Type B pancreatic cell (in vitro differentiated cells): ENCODE data around the gene KIAA1958. TPM values are rescaled to one million over a fixed set of nuclear protein-coding genes. Genes with fewer than 3 reads are reported as not detected.

ENCODE experiments used
- DNase-seq: peaks from one replicate; pipeline ENCODE4 v3.0.0; 2021; ENCODE audit warnings: mixed read lengths; ENCODE audit not compliant: unreplicated experiment; ENCODE audit errors: extremely low spot score
- H3K27ac Mint-ChIP-seq: 2 replicates; pipeline ENCODE4 v1.8.0; 2021; ENCODE audit warnings: mild to moderate bottlenecking, mixed read lengths
- H3K27me3 Mint-ChIP-seq: 2 replicates; pipeline ENCODE4 v1.8.0; 2021; ENCODE audit warnings: mixed read lengths
- H3K36me3 Mint-ChIP-seq: 2 replicates; pipeline ENCODE4 v1.8.0; 2021; ENCODE audit warnings: mixed read lengths
- H3K4me1 Mint-ChIP-seq: one replicate; pipeline ENCODE4 v1.8.0; 2021; ENCODE audit warnings: mixed read lengths; ENCODE audit not compliant: unreplicated experiment
- H3K4me3 Mint-ChIP-seq: 2 replicates; pipeline ENCODE4 v1.8.0; 2021; ENCODE audit warnings: mild to moderate bottlenecking, mixed read lengths
- H3K9me3 Mint-ChIP-seq: 2 replicates; pipeline ENCODE4 v1.8.0; 2021; ENCODE audit warnings: mixed read lengths
- CTCF ChIP-seq: fragments of 200-600 bp; sonication (generic); conservative IDR thresholded peaks from 2 replicates; pipeline ENCODE4 v1.5.0; 2021; ENCODE audit warnings: antibody characterized with exemption, mild to moderate bottlenecking
- total RNA-seq: library from RNA; stranded (reverse); gene quantifications from 2 replicates; pipeline ENCODE4 v1.2.1, GENCODE V29; 2021; ENCODE audit warnings: low replicate concordance

KIAA1958 gene
- total RNA-seq, 1 donor from 2014 or later: 28.1 TPM

GRCh38 chr9:112540800-112541199 is 54.2 kb downstream of the KIAA1958 start:
- peaks cover 24% of the 10 kb centered on the region for H3K4me1 Mint-ChIP-seq
- TF ChIP-seq CTCF: no peak
- no peak for DNase-seq
- no peak overlapping the region for H3K27ac Mint-ChIP-seq
- H3K9me3 Mint-ChIP-seq: no peaks in the 10 kb centered on the region
- H3K4me3 Mint-ChIP-seq: no peak overlapping the region
- H3K36me3 Mint-ChIP-seq: peaks cover 6% of the 10 kb centered on the region
- no peaks in the 10 kb centered on the region for H3K27me3 Mint-ChIP-seq

GRCh38 chr9:112541685-112542084 is 55.1 kb downstream of the KIAA1958 start:
- Mint-ChIP-seq H3K9me3 (no peaks in the 10 kb centered on the region), H3K36me3 (peaks cover 6% of the 10 kb centered on the region), H3K27me3 (no peaks in the 10 kb centered on the region), H3K4me1 (peaks cover 24% of the 10 kb centered on the region), H3K4me3 (no peak overlapping the region), H3K27ac (no peak overlapping the region)
- DNase-seq: no peak
- no peak for TF ChIP-seq CTCF

GRCh38 chr9:112542593-112543292 is 56.1 kb downstream of the KIAA1958 start:
- Mint-ChIP-seq H3K9me3 (no peaks in the 10 kb centered on the region), H3K36me3 (peaks cover under 1% of the 10 kb centered on the region), H3K27me3 (no peaks in the 10 kb centered on the region), H3K27ac (peak overlapping the region; percentile 30), H3K4me3 (no peak overlapping the region), H3K4me1 (peaks cover 24% of the 10 kb centered on the region)
- DNase-seq: no peak
- no peak for TF ChIP-seq CTCF

- no peak overlapping the region for H3K27ac Mint-ChIP-seq
- H3K36me3 Mint-ChIP-seq: no peaks in the 10 kb centered on the region
- no peak for DNase-seq
- TF ChIP-seq CTCF: no peak
- peaks cover 27% of the 10 kb centered on the region for H3K4me1 Mint-ChIP-seq
- H3K4me3 Mint-ChIP-seq: no peak overlapping the region
- H3K27me3 Mint-ChIP-seq: no peaks in the 10 kb centered on the region
- H3K9me3 Mint-ChIP-seq: no peaks in the 10 kb centered on the region
Measured at GRCh38 chr9:112544477-112544876, 57.9 kb downstream of the KIAA1958 start.

- no peak for TF ChIP-seq CTCF
- no peak overlapping the region for H3K27ac Mint-ChIP-seq
- no peaks in the 10 kb centered on the region for H3K27me3 Mint-ChIP-seq
- no peaks in the 10 kb centered on the region for H3K36me3 Mint-ChIP-seq
- H3K9me3 Mint-ChIP-seq: no peaks in the 10 kb centered on the region
- no peak for DNase-seq
- no peak overlapping the region for H3K4me3 Mint-ChIP-seq
- peaks cover 35% of the 10 kb centered on the region for H3K4me1 Mint-ChIP-seq
Measured at GRCh38 chr9:112545237-112545636, 58.6 kb downstream of the KIAA1958 start.
